Kasumi-1 (cell line): ENCODE measurements around the gene THOC1.

Experiments
- DNase-seq, 2 experiments: peaks; one replicate each; lab custom pipeline; 2025; lab: John Stamatoyannopoulos, UW

THOC1 gene

DNA sequence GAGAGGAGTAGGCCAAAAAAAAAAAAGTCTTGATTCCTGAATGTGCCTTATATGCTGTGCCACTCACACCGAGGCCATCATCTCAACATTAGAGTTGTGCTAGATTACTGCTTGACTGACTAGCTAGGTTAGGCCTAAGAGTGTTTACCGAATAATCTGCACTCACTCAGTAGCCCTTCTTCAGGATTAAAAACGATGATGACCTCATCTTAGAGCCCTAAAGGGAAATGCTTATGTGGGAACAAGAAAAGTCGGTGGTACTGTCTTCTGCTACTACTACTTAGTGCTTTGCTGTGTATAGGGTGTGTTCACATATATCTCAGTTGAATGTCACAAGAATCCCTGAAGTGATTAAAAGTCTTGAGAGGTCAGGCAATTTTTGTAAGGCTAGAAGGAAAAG lies 54.3 kb downstream of the THOC1 start:
- no peak for DNase-seq

GRCh38 chr18:212780-213179 lies 55.1 kb downstream of the THOC1 start:
- peak in 1 of 2 experiments; percentile 4 for DNase-seq

GRCh38 chr18:211582-211981 lies 56.3 kb downstream of the THOC1 start:
- DNase-seq, result no peak

DNA sequence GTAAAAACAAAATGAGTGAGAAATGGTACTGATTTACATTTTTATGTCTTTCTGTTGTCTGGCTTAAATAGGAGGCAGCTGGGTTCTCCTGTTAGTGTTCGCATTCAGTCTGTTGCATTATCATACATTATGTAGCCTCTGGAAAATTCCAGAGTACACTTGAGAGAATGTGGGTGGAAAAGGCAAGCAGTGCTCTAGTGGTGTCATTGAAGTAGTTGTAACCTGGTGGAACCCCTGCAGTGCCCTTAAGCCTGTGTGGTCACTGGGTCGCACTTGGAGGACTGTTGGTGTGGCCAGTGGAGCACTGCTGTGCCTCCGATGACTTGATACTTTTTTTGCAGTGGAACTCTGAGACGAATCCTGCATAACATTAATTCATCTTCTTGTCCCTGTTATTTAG lies 57.1 kb downstream of the THOC1 start:
- DNase-seq, result no peak

- no peak for DNase-seq
These were observed 57.8 kb downstream of the THOC1 start for GRCh38 chr18:210075-210474.

GRCh38 chr18:199768-200167 lies 68.1 kb downstream of the THOC1 start:
- no peak for DNase-seq

DNA sequence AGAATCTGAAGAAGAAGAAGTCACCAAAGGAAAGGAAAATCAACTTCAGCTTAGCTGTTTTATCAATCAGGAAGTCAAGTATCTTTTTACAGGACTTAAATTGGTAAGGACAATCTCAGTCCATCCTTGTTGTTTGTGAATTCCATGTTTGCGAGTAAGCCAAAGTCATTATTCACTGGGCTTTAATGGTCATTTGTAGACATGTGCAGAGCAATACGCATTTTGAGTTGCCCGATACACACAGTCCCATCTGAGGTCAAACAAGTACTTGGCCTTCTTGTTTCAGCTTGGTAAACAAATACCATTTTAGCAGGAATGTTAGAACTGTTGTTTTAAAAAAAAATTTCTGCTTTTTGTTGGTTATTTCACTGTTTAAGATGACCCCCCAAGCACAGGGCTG lies 68.6 kb downstream of the THOC1 start:
- no peak for DNase-seq

- DNase-seq, result no peak
These were observed 72.2 kb downstream of the THOC1 start for GRCh38 chr18:195651-196050.

DNA sequence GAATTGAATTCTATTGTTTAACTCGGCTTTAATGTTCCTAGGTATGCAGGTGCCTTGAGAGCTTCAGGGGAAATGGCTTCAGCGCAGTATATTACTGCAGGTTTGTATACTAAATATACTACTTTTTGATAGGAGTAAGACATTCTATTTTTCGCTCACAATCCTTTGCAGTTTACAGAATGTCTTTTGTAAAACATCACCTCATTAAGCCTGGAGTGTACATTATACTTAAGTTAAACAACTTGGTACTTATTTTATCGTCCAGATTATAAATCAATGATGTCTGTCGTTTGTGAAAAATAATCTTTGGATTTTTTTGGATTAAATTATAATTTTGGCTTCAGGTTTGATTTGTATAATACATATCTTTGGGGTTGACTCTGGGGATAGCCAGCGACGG lies 75.0 kb downstream of the THOC1 start:
- DNase-seq, result no peak

DNA sequence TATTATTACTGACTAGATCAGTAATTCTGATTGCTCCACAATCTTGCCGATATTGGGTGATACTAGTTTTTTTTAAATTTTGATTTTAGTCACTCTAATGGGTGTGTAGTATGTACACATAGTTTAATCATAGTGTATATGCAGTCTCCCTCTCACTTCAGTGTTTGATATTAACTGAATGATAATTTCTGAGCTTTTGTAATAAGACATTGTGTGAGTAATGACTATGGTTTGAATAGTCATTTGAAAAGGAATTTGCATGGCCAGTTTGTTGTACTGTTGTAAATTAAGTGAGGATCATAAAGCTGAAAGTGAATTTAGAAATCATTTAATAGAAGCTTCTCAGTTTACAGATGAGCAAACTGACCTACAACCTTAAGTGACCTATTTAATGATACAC lies 76.1 kb downstream of the THOC1 start:
- no peak for DNase-seq

GRCh38 chr18:189254-189653 lies 78.6 kb downstream of the THOC1 start:
- no peak for DNase-seq

- no peak for DNase-seq
These were observed 84.1 kb downstream of the THOC1 start for GRCh38 chr18:183769-184168.

GRCh38 chr18:181711-182110 lies 86.1 kb downstream of the THOC1 start:
- DNase-seq, result no peak

DNA sequence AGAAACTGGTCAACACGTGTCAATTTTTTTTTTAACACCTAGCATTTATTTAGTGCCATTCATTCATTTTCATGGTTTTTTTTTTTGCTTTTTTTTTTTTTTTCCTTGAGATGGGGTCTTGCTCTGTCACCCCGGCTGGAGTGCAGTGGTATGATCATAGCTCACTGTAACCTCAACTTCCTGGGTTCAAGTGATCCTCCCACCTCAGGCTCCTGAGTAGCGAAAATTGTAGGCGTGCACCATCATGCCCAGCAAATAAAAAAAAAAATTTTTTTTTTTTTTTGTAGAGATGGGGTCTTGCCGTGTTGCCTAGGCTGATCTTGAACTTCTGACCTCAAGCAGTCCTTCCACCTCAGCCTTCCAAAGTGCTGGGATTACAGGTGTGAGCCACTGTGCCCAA lies 88.3 kb downstream of the THOC1 start:
- DNase-seq, result no peak

DNA sequence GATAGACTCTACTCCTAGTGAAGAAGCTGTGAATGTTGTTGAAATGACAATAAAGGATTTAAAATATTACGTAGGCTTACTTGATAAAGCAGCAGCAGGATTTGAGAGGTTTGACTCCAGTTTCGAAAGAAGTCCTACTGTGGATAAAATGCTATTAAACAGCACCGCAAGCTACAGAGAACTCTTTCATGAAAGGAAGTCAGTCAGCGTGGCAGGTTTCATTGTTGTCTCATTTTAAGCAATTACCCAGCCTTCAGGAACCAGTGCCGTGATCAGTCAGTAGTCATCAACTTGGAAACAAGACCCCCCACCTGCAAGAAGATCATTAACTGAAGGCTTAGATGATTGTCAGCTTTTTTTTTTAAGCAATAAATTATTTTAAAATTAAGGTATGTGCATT lies 95.5 kb downstream of the THOC1 start:
- DNase-seq, result no peak
